GM19324 (cell line): ENCODE results near the gene LY6G6D.
A peak's percentile ranks its signal among the peaks of the same experiment; 100 is the strongest.

Source experiments
- ATAC-seq: cut with Tn5 transposase; IDR thresholded peaks from one replicate; pipeline ENCODE4 v1.9.1; 2021; ENCODE audit warnings: mild to moderate bottlenecking, moderate library complexity; ENCODE audit not compliant: unreplicated experiment, low FRiP score

Gene LY6G6D

GRCh38 chr6:31717499-31718222, 2.5 kb downstream of the LY6G6D start:
- no peak for ATAC-seq

- no peak for ATAC-seq
These were observed 3.1 kb downstream of the LY6G6D start for GRCh38 chr6:31718265-31718664.

GRCh38 chr6:31719001-31719400, 3.9 kb downstream of the LY6G6D start:
- ATAC-seq, result no peak

GRCh38 chr6:31720196-31720770, 5.1 kb downstream of the LY6G6D start:
- no peak for ATAC-seq

GRCh38 chr6:31721351-31722020, 6.3 kb downstream of the LY6G6D start, which contains the start of gene LY6G6C:
Gene LY6G6C, minus strand, starts transcription at chr6:31721746. Its CDS starts 67 bp downstream, at chr6:31721679.
- ATAC-seq, result no peak

- ATAC-seq, result no peak
These were observed 7.0 kb downstream of the LY6G6D start for GRCh38 chr6:31722173-31722572.

GRCh38 chr6:31723245-31723979, 8.3 kb downstream of the LY6G6D start, which contains the start of gene MPIG6B:
Gene MPIG6B, plus strand, starts transcription at chr6:31723373. Its CDS starts 11 bp downstream, at chr6:31723384.
- no peak for ATAC-seq

- ATAC-seq, result no peak
These were observed 9.0 kb downstream of the LY6G6D start for GRCh38 chr6:31723980-31724691.

- ATAC-seq, result no peak
These were observed 10.6 kb downstream of the LY6G6D start for GRCh38 chr6:31725502-31726350.

GRCh38 chr6:31727034-31727716, 12.0 kb downstream of the LY6G6D start:
- ATAC-seq, result peak; percentile 48

- no peak for ATAC-seq
These were observed 12.8 kb downstream of the LY6G6D start for GRCh38 chr6:31727717-31728671.

- ATAC-seq, result no peak
These were observed 13.8 kb downstream of the LY6G6D start, which contains the start of gene DDAH2 for GRCh38 chr6:31728767-31729514. Gene DDAH2, minus strand, starts transcription at chr6:31729299. Its CDS starts 138 bp downstream, at chr6:31729161.

GRCh38 chr6:31729515-31729978, 14.4 kb downstream of the LY6G6D start:
- no peak for ATAC-seq

- no peak for ATAC-seq
These were observed 15.0 kb downstream of the LY6G6D start for GRCh38 chr6:31729979-31730630.

GRCh38 chr6:31730631-31731086, 15.5 kb downstream of the LY6G6D start:
- no peak for ATAC-seq

GRCh38 chr6:31732029-31732428, 16.9 kb downstream of the LY6G6D start:
- ATAC-seq, result no peak
